GM19328 (cell line): ENCODE data around the gene SAP30.

Experiments used
- ATAC-seq: cut with Tn5 transposase; IDR thresholded peaks from one replicate; pipeline ENCODE4 v1.9.1; 2021; ENCODE audit warnings: mild to moderate bottlenecking, moderate library complexity; ENCODE audit not compliant: unreplicated experiment

The SAP30 gene

DNA sequence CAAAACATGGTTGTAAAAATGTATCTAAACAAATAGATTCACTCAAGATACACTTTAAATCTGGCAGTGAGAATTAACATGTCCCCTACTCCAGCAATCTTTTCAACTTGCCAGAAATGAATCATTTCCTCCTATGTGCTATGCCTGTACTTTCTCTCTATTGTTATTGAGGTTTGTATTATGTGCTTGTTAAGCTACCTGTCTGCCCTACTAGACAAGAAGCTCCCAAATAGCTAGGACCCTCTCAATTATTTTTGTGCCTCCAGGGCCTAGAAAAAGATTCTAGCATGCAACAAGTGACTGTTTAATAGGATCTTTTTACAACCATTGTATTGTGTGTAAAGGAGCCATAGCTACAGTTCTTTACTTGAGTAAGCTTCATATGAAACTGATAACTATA is 3.5 kb upstream of the SAP30 start:
- ATAC-seq = no peak

DNA sequence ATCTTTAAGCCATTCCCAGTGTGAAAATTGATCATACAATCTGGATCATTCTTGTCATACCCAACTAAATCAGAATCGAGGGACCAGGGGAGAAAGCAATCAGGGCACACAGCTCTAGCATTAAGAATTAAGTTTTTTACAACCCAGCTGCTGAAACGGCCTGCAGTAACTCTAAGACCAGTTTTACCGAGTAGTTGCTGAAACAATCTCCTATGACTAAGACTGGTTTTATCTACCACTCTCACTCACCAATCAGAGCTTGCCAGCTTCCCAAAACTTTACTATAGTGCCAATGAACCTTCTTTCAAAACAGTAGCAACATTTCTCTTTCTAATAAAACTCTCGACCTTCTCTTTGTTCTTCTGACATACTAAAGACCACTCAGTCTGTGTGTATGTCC is 2.8 kb upstream of the SAP30 start:
- ATAC-seq = no peak

DNA sequence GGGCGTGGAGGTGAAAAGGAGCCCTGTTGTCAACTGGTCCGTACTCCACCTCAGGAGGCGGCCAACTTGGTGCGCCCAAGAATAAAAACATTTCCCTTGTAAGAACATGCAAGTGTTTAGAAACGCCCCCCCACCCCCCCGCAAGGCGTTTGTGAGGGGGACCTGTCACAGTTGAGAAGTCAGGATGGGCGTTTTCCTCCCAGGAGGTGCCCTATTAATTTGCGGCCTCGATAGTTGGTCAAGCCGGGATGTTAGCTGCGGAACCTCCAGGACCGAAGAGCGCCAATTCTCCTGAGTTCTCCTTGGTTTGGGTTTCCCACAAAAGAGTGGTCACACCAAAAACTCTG is 651 bp upstream of the SAP30 start:
- peak; percentile 1 for ATAC-seq

DNA sequence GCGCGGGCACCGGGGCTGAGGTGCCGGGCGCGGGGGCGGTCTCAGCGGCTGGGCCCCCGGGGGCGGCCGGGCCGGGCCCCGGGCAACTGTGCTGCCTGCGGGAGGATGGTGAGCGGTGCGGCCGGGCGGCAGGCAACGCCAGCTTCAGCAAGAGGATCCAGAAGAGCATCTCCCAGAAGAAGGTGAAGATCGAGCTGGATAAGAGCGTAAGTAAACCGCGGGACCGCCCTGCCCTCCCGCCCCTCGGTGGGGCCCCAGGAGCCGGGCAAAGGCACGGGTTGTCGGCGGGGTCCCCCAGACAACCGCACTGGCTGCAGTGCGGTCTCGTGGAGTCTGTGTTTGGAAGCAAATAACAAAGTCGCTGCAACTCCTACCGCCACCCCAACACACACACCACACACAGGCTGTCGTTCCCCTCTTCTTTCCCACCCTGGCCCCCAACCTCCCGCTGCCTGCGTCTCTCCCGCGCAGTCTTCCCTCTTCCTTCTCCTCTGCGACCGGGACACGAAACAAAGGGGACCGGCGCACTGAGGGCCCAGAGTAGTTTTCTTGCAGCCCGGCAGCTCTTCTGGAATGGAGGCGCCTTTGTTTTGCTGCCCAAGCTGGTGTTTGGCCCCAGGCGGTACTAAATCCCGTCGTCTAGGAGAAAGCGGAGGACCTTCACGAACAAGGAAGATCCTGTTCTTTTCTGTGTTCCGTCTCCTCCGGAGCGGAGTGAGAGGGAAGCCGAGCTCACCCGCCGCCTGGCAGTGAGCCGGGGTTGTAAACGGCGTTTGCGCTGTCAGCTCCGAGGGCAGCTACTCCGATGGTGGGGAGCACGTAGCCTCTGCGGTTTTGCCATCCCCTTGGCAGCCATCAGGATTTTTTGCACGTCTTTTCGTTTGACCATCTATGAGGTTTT is 788 bp downstream of the SAP30 start:
- ATAC-seq = peak; percentile 23

DNA sequence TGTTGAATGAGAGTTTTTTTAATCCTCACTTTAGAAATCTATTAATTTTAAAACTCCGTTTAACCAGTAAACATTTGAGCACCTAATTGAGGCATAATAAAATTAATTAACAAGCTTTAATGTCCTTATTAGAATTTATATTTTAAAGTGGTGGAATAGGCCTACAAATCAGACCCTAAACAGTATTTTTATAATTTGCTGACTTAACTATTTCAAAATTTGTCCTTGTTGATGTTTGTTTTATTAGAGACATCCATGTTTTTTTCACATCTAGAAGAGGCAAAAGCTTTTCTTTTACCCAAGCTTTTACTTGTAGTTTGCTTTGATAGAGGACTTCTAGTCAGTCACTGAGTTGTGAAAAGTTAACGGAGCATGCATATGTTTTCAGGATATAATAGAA is 3.8 kb downstream of the SAP30 start:
- ATAC-seq = no peak

DNA sequence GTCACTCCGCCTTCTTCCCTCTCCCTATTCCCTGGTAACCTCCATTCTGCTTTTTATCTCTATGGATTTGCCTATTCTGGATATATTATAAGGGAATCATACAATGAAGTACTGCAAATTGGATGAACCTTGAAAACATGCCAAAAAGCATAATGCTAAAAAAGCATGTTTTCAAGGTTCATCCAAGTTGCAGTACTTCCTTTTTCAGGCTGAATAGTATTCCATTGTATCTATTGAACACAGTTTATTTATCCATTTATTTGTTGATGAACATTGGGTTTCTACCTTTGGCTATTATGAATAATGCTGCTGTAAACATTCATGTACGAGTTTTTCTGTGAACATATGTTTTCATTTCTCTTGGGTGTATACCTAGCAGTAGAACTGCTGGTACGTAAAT is 9.2 kb downstream of the SAP30 start:
- ATAC-seq = no peak

DNA sequence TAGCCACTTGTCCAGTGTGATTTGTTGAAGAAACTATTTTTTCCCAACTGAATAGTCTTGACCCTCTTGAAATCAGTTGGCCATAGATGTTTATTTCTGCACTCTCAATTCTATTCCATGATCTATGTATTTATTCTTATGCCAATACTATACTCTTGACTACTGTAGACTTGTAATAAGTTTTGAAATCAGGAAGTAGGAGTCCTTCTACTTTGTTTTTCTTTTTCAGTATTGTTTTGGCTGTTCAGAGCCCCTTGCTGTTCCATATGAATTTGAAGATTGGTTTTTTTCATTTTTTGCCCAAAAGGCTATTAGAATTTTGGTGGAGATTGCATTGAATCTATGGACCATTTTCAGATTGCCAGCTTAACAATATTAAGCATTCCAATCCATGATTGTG is 10.2 kb downstream of the SAP30 start:
- ATAC-seq = no peak

DNA sequence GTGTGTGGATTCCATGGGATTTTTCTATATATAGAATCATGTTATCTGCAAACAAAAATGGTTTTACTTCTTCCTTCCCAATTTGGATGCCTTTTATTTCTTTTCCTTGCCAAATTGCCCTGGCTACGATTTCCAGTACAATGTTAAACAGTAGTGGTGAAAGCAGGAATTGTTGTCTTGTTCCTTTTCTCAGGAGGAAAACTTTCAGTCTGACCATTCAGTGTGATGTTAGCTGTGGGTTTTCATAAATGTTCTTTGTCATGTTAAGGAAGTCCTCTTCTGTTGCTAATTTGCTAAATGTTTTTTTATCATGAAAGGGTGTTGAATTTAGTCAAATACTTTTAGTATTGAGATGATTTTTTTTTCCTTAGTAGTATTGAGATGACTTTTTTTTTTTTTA is 10.9 kb downstream of the SAP30 start:
- no peak for ATAC-seq

DNA sequence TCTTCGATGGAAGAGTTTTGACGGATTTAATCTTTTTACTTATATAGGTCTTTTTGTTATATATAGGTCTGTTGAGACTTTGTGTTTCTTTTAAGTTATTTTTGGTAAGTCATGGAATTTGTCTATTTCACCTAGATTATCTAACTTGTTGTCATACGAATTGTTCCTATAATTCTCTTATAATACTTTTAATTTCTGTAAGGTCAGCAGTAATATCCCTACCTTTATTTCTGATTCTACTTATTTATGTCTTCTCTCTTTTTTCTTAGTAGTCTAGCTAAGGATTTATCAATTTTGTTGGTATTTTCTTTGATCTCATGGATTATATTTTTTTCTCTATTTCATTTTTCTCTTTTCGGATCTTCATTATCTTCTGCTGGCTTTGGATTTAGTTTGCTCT is 11.6 kb downstream of the SAP30 start:
- ATAC-seq = no peak

DNA sequence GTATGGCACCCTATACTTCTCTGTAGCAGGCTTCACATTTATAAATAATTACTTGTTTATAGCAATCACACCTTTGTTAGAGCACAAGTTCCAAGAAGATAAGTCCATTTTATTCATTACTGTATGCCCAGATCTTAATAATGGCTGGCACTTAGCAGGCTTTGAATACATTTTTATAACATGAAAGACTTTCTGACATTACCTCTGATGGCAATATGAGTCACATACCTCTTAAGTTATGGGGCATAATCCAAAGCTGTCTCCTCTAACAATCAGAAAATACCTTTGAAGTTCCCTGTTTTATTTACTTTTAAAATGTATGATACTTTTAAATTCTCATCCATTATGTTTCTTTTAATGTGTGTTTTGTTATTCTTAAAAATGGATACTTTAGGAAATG is 16.0 kb downstream of the SAP30 start:
- ATAC-seq = no peak

DNA sequence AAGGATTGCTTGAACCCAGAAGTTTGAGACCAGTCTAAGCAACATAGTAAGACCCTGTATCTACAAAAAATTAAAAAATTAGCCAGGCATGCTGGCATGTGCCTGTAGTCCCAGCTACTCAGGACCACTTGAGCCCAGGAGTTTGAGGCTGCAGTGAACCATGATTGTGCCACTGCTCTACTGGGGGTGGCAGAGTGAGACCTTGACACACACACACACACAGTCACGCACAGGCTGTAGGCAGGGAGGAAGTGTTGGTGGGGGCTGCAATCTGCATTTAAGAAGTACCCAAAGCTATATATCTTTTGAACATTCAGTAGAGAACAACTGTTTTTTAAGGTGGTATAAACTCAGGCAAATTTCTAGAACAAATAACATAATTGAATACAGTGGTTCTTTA is 20.9 kb downstream of the SAP30 start:
- ATAC-seq = no peak

DNA sequence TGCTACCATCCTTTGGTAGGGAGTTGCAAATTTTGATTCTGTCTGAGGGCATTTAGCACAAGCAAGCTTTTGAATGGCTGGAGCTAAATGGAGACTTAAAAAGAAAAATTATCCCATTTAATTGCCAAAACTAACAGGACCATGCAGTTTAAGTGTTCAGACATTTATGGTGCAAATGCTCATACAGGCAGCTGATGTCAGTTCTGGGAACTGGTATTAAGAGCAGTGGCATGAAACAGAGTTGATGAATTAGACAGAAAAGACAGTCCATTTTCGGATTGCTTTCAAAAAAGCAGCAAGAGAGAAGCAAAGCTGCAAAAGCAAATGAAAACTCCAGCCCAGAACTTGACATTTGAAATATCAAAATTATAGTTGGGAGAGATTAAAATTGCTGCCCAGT is 26.9 kb downstream of the SAP30 start:
- ATAC-seq = no peak

DNA sequence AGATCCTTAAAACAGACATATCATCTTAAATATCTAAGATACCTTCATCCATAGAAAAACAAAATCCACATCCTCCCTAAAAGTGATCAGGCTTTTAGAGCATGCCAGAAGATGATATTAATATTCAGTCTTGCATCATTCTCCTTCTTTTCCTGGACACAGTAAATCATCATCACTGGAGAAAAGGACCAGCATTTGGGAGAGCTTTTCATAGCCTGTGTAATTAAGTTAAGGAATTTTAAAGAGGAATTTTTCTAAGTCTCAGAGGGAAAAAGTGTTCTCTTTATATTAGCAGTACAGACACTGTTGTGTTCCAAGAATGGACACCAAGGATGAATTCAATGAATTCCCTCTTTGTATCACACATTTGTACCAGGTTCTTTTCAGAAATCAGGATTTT is 27.5 kb downstream of the SAP30 start:
- no peak for ATAC-seq

DNA sequence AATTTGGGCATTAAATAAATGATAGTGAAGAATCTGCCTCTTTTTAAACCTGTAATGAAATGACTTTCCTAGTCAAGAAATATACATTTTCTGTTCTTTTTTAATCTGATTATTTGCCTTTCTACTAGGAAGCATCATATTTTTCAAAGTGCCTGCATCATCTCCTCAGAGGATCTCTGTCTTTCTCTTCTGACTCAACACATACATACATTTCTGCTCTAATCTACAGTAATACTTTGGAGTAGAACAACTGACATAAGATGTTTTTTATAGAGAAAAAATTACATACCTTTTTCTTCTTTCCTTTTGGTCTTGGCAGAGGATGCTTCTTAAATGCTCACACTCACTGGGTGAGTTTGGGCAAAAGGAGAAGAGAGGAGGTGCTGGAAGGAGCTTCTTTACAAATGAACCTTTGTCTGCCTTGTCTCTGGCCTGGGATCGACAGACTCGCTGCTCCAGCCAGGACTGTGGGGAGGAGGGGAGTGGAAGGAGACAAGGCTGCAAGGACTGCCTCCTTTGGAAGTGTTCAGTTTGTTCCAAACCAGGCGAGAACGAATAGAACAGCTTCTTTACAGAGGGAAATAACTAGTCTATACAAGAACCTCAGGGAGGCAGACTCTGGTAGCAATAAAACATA is 28.1 kb downstream of the SAP30 start, which contains the start of gene SCRG1:
TSS of gene SCRG1 (minus strand) at position 338 of the 637 bp plus-strand sequence. CDS start 7,702 bp downstream, outside the sequence.
- ATAC-seq = no peak

DNA sequence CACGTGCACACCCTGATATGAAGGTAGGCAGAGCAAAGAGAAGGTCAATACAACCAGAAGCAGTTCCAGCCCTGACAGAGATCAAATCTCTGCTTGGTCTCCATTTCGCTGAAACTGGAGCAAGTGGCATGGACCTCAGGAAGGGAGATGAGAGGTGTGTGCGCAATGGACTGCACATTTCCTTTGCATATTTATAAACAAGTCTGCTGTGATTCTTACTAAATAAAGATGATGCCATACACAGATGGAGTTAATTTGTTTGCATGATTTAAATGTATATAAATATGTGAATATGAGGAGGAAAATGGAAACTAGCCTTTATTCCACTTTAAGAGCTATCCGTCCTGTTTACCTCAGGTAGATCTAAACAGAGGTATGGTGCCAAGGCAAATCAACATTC is 30.3 kb downstream of the SAP30 start:
- ATAC-seq = no peak

DNA sequence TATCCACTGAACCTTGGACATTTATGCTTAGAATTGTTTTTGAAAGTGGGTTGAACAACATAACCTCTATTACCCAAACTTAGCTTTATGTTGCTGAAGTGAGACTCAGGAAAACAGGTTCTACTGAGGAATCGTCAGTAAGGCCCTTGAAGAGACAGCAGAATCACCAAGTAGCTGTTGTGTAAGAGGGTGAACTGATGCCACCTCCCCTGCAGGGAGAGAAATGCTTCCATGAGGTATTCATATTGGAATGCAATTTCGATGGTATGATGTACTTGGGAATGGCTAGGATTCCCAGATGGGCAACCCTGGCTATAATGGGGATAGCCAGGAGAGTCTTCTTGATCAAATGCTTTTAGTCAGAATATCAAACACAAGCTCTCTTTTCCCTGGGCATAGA is 32.3 kb downstream of the SAP30 start:
- no peak for ATAC-seq

DNA sequence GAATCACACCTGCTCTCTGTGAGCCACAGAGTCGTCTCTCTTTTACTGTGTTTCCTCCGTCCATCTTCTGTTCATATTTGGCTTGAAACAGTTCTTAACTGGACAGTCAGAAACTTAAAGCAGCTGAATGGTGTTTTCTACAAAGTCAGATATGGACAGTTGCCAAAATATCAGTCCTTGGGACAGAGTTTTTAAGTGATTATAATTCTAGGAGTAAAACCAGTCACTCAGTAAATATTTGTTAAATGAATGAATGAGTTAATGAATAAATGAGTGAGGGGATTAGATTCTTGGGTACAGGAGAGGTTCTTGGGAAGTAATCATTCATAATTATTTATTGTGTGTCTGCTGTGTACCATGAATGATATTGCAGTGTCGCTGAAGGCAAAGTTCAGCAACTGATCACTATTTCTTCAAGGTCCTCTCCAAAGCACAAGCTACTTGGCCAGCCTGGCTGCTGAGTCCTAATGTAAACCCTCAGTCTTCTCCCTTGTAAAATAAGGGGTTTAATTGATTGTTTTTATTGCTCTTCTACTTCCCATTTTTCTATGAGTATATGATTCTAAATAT is 33.6 kb downstream of the SAP30 start:
- ATAC-seq = no peak

DNA sequence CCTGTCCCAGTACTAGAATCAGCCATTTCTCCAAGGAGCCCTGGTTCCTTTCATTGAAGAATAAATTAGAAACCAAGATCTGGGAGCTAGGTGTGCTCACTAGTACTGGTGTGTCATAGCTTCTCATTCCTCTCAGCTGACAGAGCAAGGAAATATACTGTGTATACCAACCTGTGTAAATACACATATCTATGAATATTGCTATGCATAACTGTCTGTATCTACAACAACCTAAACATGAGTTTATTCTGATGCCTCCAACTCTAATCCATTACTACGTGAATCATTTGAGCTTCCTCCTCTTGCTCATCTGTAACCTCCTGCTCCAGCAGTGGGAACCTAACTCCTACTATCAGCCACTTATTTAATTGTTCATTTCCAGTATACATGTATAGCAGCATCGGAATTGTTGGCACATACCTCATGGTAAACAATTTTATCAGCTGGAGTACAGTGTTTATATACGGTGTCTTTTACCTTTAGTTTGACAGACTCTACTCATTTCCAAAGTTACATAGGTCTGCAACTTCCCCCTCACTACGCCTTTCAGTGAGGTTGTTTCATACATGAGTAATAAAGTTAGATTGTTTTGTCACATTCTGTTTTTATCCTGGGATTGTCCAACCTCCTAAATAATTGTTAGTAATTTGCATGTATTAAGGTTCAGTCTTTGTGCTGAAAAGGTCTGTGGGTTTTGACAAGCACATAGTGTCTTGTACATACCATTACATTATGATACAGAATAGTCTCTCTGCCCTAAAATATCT is 35.3 kb downstream of the SAP30 start:
- ATAC-seq = peak; percentile 79

DNA sequence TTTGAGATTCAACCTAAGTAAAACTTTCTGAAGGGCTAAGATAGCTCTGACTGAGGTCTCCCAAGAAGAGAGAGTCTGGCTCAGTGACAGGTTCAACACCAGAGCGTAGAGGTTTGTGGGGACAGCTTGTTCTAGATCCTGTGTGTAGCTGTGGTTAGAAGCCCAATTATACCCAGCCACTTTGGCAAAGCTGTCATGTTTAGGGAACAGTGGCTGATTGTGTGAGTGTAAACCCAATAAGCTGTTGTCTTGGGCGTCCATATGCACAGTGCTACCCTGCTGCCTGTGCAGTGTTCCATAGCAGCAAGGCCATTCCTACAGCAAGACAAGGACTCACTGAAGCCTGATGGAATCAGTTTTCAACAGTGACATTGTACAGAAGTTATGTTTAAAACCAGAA is 39.3 kb downstream of the SAP30 start:
- ATAC-seq = no peak

DNA sequence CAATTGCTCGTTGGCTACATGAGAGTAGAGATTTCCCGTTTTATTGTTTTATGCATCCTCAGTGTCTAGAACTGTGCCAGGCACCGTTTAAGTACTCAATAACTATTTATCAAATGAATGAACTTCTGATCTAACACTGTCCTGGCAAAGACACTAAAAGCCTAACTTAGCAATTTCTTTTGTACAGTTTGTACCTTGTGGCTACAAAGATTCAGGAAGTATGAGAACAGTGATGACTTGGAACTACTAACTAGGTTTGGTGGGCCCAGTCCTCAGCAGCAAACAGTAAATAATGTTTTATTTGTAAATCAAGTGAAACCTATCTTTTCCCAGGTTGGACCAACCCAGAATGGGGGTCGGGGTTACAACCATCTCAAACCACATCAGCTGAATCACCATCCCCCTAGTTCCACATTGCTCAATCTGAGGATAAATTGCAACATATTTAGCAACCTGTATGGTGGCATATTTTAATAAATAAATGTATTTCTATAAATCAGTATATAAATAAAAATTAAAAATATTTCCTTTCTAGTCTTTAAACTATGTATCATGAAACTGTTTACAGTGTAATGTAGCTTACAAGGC is 40.4 kb downstream of the SAP30 start:
- ATAC-seq = no peak

DNA sequence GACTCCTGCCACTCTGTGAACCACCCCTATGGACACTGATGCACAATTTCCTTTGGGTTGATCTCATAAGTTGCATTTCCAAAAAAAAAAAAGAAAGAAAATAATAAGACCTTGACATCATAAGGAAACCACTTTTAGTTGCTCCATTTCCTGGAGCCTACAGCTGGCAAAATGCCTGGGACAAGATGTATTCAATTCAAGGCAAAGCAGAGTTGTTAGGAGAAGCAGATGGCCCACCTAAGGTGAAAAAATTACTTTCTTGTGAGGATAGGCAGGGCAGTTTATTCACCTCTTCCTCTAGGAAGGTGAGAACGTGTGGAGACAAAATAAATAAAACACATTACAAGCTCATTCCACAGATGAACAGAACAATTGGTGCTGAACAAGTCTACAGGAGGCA is 42.3 kb downstream of the SAP30 start:
- ATAC-seq = no peak
